Measurements from ENCODE around the gene WWP2.
A peak's percentile ranks its signal among the peaks of the same experiment; 100 is the strongest.
"Not testable (repeated sequence)": the region's sequence is repeated elsewhere in the genome, so short reads cannot be mapped to it uniquely, and the experiment has no call there.

Gene WWP2

DNA sequence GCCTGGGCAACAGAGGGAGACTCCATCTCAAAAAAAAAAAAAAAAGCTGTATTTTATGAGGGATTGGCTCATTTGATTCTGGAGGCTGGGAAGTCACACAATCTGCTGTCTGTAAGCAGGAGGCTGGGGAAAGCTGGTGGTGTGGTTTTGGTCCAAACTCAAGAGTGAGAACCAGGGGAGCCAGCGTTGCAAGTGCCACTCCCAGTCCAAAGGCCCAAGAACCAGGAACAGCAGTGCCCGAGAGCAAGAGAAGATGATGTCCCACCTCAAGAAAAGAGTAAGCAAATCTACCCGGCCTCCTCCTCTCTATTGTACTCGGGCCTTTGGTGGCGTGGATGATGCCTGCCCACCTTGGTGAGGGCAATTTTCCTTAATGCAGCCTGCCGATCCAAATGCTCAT is 30.0 kb upstream of the WWP2 start:
- TF ChIP-seq POLR2A (IDR thresholded peaks at IDR 0.05; ENCODE audit: low read depth, low read length): no peak
- FAIRE-seq (no peak), DNase-seq (ENCODE audit: insufficient read length, low spot score) (no peak)

DNA sequence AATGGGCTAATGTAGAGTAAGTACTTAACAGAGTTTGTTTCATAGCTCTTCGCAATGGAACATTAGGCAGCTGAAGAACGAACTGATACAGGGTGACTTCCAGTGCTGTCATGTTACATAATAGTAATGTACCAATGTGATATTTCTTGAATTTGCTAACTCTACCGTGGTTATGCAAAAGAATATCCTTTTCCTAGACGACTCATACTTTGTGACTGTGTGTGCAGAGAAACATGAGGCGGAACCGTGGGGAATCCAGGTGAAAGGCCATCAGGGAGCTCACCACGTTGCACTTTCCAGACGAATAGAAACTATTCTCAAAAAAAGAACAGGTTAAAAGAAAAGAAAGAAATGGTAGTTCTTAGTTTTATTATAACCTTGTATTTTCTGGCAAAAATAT is 20.6 kb upstream of the WWP2 start:
- no peak for TF ChIP-seq POLR2A (IDR thresholded peaks at IDR 0.05; ENCODE audit: low read depth, low read length)
- DNase-seq (ENCODE audit: insufficient read length, low spot score) (peak; percentile 23), FAIRE-seq (no peak)

DNA sequence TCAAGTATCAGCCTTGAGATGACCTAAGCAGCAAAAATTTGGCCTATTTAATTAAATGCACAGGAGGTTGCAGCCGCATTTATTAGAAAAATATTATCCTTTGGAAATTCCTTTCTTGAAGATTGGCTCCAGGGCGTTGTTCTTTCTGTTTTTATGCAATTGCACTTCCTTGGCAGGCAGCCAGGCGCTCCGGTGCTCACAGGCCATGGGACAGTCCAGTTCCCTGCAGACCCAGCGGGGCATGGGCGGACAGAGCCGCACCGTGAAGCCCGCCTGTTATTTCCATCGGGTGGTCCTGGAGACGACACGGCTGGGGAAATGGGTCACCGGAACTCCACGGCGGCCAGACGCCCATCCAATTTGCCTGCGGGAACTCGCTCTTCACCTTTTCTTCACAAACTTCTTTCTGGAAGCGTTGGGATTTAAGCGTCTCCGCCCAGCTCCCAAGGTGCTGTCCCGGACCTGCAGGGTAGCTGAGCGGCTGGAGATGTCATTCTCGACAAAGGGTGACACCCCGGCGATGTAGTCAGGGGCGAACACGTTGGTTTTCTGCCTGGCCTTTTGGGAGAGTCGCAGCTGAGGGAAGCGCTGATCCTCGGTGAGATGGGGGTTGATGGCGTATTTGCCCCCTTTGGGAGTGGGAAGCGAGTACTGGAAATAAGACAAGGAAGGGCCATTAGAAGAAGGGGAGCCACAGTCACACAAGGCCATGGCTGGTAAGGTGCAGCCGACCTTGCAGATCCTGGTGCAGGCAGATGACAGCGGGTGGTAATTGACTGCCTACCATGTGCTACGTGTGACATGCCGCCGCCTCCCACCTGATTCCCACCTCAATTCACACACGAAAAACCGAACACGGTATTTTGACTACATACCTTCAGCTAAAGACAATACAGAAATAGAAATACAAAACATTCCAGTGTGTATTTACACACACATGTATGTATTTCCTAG is 19.9 kb upstream of the WWP2 start:
- DNase-seq (ENCODE audit: insufficient read length, low spot score): no peak
- FAIRE-seq: no peak
- no peak for TF ChIP-seq POLR2A (IDR thresholded peaks at IDR 0.05; ENCODE audit: low read depth, low read length)

DNA sequence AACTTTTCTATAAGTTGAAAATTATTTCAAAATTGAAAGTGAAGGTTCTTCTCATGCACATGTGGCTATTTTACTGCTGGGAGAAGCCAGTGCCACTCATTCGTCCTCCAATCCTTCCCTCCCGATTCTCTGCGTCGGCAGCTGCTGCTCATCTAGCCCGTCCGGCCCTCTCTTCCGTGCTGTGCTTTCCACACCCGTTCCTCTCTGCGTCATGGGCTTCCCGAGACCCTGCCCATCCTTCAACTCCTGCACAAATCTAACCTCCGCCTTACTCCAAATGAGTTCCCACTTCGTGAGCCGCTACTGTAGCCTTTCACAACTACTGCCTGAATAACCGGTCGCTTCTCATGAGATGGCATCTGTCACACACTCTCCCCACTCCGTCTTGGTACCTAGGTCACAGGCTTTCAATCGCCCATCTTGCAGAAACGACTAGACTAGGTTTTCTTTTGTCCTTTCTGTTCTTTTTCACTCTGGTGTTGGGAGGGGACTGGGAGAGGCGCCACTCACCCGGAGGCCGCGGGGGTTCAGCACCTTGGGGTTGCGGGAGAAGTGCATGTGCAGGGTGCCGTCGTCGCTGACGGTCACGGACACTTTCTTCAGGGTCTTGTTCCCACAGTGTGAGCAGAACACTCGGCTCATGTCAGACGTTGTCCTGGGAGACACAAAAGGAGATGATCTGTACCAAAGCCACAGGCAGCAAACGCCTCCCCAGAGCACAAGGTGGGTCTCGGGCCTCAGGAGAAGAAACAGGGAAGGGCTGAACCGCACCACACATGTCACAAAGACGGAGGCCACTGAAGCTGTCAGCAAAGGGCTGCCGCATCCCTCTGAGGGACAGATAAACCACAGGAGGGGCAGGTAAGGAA is 17.5 kb upstream of the WWP2 start:
- DNase-seq (ENCODE audit: insufficient read length, low spot score) (no peak), FAIRE-seq (no peak)
- TF ChIP-seq POLR2A (IDR thresholded peaks at IDR 0.05; ENCODE audit: low read depth, low read length): no peak

DNA sequence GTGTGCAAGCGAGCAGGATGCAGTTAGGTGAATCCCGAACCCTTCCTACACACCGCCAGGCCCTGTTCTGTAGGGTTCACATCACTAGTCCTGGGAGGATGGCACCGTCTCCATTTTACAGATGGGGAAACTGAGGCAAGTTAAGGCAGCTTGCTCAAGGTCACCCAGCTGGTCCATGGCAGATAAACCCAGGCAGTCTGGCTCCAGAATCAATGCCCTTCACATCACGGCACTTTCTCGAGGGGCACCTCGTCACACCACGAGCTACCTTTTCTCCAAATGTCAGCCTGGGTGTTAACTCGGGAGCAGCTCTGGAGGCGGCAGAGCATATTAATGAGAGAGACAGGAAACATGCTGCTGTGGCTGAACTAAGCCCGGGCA is 16.9 kb upstream of the WWP2 start:
- FAIRE-seq: no peak
- no peak for DNase-seq (ENCODE audit: insufficient read length, low spot score)
- TF ChIP-seq POLR2A (IDR thresholded peaks at IDR 0.05; ENCODE audit: low read depth, low read length): no peak

DNA sequence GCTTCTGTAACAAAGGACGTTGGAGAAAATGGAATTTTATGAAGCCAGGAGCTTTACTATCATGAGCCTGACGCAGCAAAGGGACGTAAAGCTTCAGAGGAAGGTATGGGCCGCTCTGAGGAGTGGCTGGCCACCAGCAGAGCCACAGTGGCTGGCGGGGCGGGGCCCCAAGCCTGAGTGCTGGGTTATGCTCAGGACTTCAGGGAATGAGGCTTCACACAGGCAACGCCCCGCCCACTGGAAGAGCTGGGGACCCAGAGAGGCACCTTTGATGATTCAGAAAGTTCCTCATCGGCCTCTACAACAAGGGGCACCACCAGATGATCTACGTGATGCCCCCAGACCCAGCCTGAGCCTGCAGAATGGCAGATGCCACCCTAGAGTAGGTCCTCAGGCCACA is 16.2 kb upstream of the WWP2 start:
- DNase-seq (ENCODE audit: insufficient read length, low spot score): no peak
- no peak for TF ChIP-seq POLR2A (IDR thresholded peaks at IDR 0.05; ENCODE audit: low read depth, low read length)
- no peak for FAIRE-seq

DNA sequence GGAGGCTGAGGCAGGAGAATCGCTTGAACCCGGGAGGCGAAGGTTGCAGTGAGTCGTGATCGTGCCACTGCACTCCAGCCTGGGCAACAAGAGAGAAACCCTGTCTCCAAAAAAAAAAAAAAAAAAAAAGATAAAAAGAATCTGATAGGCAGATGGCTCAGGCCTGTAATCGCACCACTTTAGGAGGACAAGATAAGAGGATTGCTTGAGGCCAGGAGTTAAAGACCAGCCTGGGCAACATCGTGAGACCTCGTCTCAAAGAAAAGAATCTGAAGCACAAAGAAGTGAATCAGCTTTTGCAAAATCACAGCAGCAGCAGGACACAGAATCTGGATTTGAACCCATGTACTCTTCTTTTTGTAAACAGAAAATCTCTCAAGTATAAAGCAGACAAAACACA is 15.0 kb upstream of the WWP2 start:
- no peak for DNase-seq (ENCODE audit: insufficient read length, low spot score)
- TF ChIP-seq POLR2A (IDR thresholded peaks at IDR 0.05; ENCODE audit: low read depth, low read length): no peak
- FAIRE-seq: no peak

DNA sequence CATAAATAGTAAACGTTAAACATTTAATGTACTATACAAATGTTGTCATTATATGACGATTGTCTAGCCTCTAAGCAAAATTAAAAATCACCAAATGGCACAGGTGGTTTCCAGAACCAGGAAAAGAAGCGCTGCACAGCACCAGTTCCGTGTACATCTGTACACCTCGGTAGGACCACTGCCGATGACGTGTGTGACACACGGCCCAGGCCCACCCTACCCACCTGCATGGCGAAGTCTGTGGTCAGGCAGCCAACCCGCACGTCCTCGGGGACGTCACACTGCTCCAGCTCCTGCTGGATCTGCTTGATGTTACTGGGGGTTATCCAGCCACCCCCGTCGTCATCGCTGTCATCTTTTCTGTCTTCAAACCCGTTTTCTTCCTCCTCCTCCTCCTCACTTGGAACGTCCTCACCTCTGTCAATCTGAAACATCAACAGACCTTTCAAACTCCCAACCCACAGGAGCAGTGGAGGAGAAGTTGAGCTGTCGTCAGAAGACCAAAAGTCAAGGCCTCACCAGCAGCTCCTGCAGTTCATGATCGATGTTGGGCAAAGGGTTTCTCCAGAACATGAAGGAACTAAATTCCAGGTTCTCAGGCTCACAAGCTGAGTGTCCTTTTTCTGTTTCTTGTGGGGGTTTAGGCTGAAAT is 13.3 kb upstream of the WWP2 start:
- DNase-seq (ENCODE audit: insufficient read length, low spot score) (no peak), FAIRE-seq (no peak)
- no peak for TF ChIP-seq POLR2A (IDR thresholded peaks at IDR 0.05; ENCODE audit: low read depth, low read length)

DNA sequence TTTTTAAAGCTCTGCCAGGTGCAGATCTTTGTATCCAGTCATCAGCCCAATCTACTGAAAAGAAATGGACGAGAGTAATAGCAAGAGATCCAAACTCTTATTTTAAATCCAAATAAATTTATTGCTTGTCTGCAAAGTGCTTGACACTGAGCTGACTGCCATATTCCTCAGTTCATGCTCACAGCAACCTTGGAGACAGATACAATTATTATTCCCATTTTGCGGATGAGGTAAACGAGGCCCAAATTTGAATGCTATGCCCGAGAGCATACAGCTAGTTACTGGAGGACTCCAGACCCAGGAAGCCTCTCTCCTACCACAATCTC is 8.0 kb upstream of the WWP2 start:
- no peak for TF ChIP-seq POLR2A (IDR thresholded peaks at IDR 0.05; ENCODE audit: low read depth, low read length)
- no peak for DNase-seq (ENCODE audit: insufficient read length, low spot score)
- no peak for FAIRE-seq

DNA sequence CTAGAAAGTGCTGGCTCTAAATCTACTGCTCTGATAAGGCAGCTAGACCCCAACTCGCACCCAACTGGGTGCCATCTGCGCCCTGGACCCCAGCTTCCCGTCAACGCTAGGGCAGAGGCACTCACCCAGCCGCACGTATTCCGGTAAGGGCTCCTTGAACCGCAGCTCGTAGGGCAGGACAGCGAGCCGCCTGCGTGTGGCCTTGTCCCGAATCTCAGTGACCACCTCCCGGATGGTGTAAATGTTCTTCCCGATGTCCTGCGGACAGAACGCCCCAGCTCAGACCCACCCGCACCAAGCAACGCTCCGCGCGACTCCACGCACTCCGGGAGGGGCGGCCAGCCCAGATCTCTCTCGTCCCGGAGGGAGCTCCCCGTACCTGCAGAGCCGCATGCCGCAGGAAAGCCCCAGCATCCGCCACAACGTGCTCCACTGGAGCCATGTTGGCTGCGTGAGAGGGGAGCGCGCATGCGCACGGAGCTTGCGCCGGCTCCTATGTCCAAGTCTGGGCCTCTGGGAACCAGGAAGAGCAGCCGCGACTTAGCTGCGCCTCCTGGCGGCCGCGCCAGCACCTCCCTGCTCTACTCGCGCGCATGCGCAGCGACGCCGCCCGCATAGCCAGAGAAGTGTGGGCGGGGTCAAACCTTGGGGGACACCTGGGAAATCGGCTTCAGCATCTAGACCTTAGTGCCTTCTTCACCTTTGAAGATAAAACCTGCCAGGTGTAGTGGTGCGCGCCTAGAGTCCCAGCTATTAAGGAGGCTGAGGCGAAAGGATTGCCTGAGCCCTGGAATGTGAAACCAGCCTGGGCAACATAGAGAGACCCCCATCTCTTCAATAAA is 7.4 kb upstream of the WWP2 start, which contains the start of gene NOB1:
Gene NOB1, minus strand, starts transcription at position 458 of the 842 bp plus-strand sequence. Its CDS starts 16 bp downstream, at position 442.
- peak; percentile 88 for DNase-seq (ENCODE audit: insufficient read length, low spot score)
- no peak for FAIRE-seq
- peak; percentile 93 for TF ChIP-seq POLR2A (IDR thresholded peaks at IDR 0.05; ENCODE audit: low read depth, low read length)

DNA sequence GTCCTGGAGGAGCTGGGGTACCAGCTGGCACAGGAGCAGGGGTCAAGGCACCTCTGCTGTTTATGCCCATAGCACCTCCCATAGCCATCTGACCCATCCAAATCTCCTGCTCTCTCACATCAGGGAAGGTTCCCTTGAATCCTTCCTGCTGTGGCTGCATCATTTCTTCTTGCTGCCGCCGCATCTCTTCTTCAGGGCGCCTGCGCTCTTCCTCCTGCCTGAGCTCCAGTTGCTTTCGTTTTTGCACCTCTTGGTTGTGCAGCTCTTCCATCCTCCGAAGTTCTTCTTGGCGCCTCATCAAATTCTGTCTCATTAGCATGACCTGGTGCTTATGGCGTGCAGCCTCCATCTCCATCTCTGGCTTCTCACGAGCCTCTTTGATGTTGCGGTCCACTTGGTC is 5.4 kb upstream of the WWP2 start:
- no peak for DNase-seq (ENCODE audit: insufficient read length, low spot score)
- no peak for FAIRE-seq
- TF ChIP-seq POLR2A (IDR thresholded peaks at IDR 0.05; ENCODE audit: low read depth, low read length): no peak

DNA sequence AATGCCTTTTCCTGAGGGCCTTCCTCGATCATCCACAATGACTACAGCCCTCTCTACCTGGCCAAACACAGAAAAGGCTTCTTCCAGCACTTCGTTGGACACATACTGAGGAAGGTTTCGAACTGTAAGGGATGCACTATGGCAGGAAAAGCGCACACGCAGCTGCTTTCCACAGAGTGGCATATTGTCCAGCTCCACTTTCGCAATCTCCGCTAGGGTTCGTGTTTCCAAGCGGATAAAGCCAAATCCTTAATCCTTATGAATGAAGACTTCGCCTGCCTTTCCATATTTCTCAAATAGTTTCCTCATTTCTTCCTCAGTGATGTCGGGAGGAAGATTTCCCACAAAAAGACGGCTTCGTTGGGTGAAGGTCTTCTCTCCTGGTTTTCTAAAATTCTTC is 4.8 kb upstream of the WWP2 start:
- DNase-seq (ENCODE audit: insufficient read length, low spot score); FAIRE-seq: not testable (repeated sequence)

DNA sequence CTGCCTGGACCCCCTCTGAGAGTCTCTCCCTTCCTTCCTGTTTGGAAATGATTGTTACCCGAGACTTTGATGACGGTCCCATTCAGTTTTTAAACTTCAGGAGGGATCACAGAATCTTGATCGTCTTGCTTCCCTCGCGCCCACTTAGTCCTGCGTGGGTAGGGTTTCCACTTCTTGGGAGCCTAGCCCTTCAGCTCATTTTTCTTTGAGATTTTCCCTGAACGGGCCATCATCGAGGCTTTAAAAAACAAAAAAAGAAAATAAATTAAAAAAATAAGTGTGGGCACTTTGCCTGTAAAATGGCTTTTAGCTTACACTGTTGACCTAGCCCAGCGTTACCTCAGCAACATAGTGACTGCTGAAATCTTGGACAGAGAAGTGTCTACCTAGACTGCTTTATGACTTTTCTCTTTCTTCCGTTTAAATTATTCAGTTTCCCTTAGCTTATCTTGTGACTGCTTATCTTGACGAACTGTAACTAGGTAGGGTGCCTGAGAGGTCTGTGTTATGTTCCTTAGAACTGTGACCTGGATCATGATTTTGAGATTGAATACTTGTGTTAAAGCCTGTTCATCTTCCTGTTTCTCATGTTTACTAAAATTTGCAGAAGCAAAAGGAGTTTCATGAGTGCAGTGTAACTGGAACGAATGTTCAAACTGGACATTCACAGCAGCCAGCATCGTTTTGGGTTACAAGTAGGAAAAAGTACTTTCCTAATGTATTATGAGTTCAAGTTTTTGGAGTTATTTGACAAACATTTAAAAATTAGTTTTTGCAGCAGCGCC is 874 bp downstream of the WWP2 start:
- TF ChIP-seq POLR2A (IDR thresholded peaks at IDR 0.05; ENCODE audit: low read depth, low read length): no peak
- DNase-seq (ENCODE audit: insufficient read length, low spot score) (no peak), FAIRE-seq (no peak)
